Cardiac fibroblast (primary cell): ENCODE data around the gene ZNF880.
"Not testable (repeated sequence)": the region's sequence is repeated elsewhere in the genome, so short reads cannot be mapped to it uniquely, and the experiment has no call there.

Experiments used
- DNase-seq, 2 donors: peaks; one replicate each; pipeline versions ENCODE4 v3.0.0 to v3.0.0-alpha.2; 2010; ENCODE audit warnings: low read depth in 2 of 2
- H3K4me3 ChIP-seq, 2 donors: replicated peaks in 1 of 2; 1 replicate in 1 of 2; 2 replicates in 1 of 2; pipeline ENCODE4 v1.5.1; 2011; ENCODE audit warnings: low read depth in 2 of 2, low read length in 2 of 2, mild to moderate bottlenecking in 2 of 2, moderate library complexity in 1 of 2
- CTCF ChIP-seq: IDR thresholded peaks from one replicate; pipeline ENCODE4 v1.5.1; 2011; ENCODE audit warnings: low read depth, mild to moderate bottlenecking, low read length, inconsistent platforms

ZNF880 gene

GRCh38 chr19:52369559-52370340 lies at the start of gene ZNF880:
Gene ZNF880 (plus strand): TSS chr19:52369923. CDS start chr19:52369966, 43 bp downstream.
- DNase-seq, result peak; percentile 94
- peak within 1 kb of the TSS; percentile 75 to 82 for H3K4me3 ChIP-seq
- no peak for TF ChIP-seq CTCF

GRCh38 chr19:52322429-52322828 lies 47.3 kb upstream of the ZNF880 start:
- no peak overlapping the region for H3K4me3 ChIP-seq
- DNase-seq, result no peak
- TF ChIP-seq CTCF, result no peak

- TF ChIP-seq CTCF, result no peak
- peak; percentile 6 to 16 for DNase-seq
- H3K4me3 ChIP-seq, result no peak overlapping the region
Observed at GRCh38 chr19:52331757-52332156, 38.0 kb upstream of the ZNF880 start.

GRCh38 chr19:52335768-52336116 lies 34.0 kb upstream of the ZNF880 start:
- H3K4me3 ChIP-seq, result peak overlapping the region; percentile 82 to 85
- TF ChIP-seq CTCF, result no peak
- DNase-seq, result no peak

- no peak for TF ChIP-seq CTCF
- peak within 1 kb of the TSS; percentile 82 to 85 for H3K4me3 ChIP-seq
- peak; percentile 88 to 89 for DNase-seq
Observed at GRCh38 chr19:52336117-52336790, 33.5 kb upstream of the ZNF880 start, which contains the start of gene ZNF610. Gene ZNF610 (plus strand): TSS chr19:52336243. CDS start chr19:52349173, 12,930 bp downstream.

- H3K4me3 ChIP-seq, result peak overlapping the region; percentile 82 to 85
- TF ChIP-seq CTCF, result no peak
- DNase-seq, result peak; percentile 6 to 9
Observed at GRCh38 chr19:52336791-52337381, 32.8 kb upstream of the ZNF880 start.

GRCh38 chr19:52339022-52339421 lies 30.7 kb upstream of the ZNF880 start:
- H3K4me3 ChIP-seq, result not testable (repeated sequence)

More at GRCh38 chr19:52339022-52339421, 30.7 kb upstream of the ZNF880 start:
- DNase-seq, result not testable (repeated sequence)
